DOHH2 (cell line): ENCODE measurements around the gene UNC80.

Experiments used
- H3F3A ChIP-seq: fragments of 200-600 bp; sonication (generic), shearing (Covaris generic); 2 replicates; pipeline ENCODE4 v1.6.0; 2016; ENCODE audit warnings: antibody characterized with exemption, mild to moderate bottlenecking; ENCODE audit not compliant: control insufficient read depth, insufficient read depth
- H3K27ac ChIP-seq: fragments of 200-600 bp; sonication (generic); 2 replicates; pipeline ENCODE4 v1.5.1; 2014; ENCODE audit warnings: low read depth, mild to moderate bottlenecking, low read length, moderate library complexity
- H3K27me3 ChIP-seq: fragments of 200-600 bp; sonication (generic); 2 replicates; pipeline ENCODE4 v1.6.1; 2014; ENCODE audit warnings: mild to moderate bottlenecking, low read length, mixed read lengths; ENCODE audit not compliant: control insufficient read depth
- H3K36me3 ChIP-seq: fragments of 200-600 bp; sonication (generic); 2 replicates; pipeline ENCODE4 v1.6.1; 2014; ENCODE audit warnings: mild to moderate bottlenecking, low read length, moderate library complexity, mixed read lengths; ENCODE audit not compliant: control insufficient read depth
- H3K4me1 ChIP-seq: fragments of 200-600 bp; sonication (generic); 2 replicates; pipeline ENCODE4 v1.6.1; 2014; ENCODE audit warnings: mild to moderate bottlenecking, low read length, mixed read lengths; ENCODE audit not compliant: control insufficient read depth
- H3K4me2 ChIP-seq: fragments of 200-600 bp; sonication (generic); 2 replicates; pipeline ENCODE4 v1.6.0; 2014; ENCODE audit warnings: mild to moderate bottlenecking, low read length, moderate library complexity
- H3K4me3 ChIP-seq: fragments of 200-600 bp; sonication (generic); 2 replicates; pipeline ENCODE4 v1.5.1; 2014; ENCODE audit warnings: mild to moderate bottlenecking, low read length, mixed read lengths
- H3K79me2 ChIP-seq: fragments of 200-600 bp; sonication (generic); 2 replicates; pipeline ENCODE4 v1.6.1; 2014; ENCODE audit warnings: mild to moderate bottlenecking, low read length, mixed read lengths; ENCODE audit not compliant: control insufficient read depth
- H3K9me2 ChIP-seq: fragments of 200-600 bp; sonication (generic); replicated peaks from 2 replicates; pipeline ENCODE4 v1.6.1; 2014; ENCODE audit warnings: mild to moderate bottlenecking, low read length, mixed read lengths; ENCODE audit not compliant: control insufficient read depth
- H3K9me3 ChIP-seq: fragments of 200-600 bp; sonication (generic); 2 replicates; pipeline ENCODE4 v1.6.1; 2014; ENCODE audit warnings: antibody characterized with exemption, low read length, mixed read lengths; ENCODE audit not compliant: control insufficient read depth, insufficient read depth
- H4K20me1 ChIP-seq: fragments of 200-600 bp; sonication (generic); 2 replicates; pipeline ENCODE4 v1.6.0; 2014; ENCODE audit warnings: low read depth, mild to moderate bottlenecking, antibody characterized with exemption, low read length, moderate library complexity; ENCODE audit not compliant: control insufficient read depth, insufficient read depth
- CTCF ChIP-seq: fragments of 200-600 bp; sonication (generic); IDR thresholded peaks from one replicate; pipeline ENCODE4 v1.5.1; 2014; ENCODE audit warnings: antibody characterized with exemption, mild to moderate bottlenecking, low read depth, low read length; ENCODE audit not compliant: poor library complexity, severe bottlenecking
- EZH2phosphoT487 ChIP-seq: fragments of 200-600 bp; sonication (generic); IDR thresholded peaks from 2 replicates; pipeline ENCODE4 v1.6.1; 2017; ENCODE audit warnings: borderline replicate concordance, mild to moderate bottlenecking, antibody characterized with exemption, low read length, moderate library complexity, mixed read lengths

UNC80 gene

GRCh38 chr2:209734805-209735204 lies 36.8 kb upstream of the UNC80 start:
- TF ChIP-seq CTCF (no peak), EZH2phosphoT487 (no peak)
- Histone ChIP-seq H3K79me2 (no peaks in the 10 kb centered on the region), H3K27ac (no peak overlapping the region), H3K27me3 (no peaks in the 10 kb centered on the region), H3K4me1 (no peaks in the 10 kb centered on the region), H3K36me3 (no peaks in the 10 kb centered on the region), H3K4me2 (no peak overlapping the region), H3K9me3 (no peaks in the 10 kb centered on the region), H3F3A (no peaks in the 10 kb centered on the region), H3K4me3 (no peak overlapping the region), H3K9me2 (no peaks in the 10 kb centered on the region), H4K20me1 (no peaks in the 10 kb centered on the region)

GRCh38 chr2:209741953-209742352 lies 29.7 kb upstream of the UNC80 start:
- no peak overlapping the region for H3K4me3 ChIP-seq
- H3F3A ChIP-seq = no peaks in the 10 kb centered on the region
- no peak overlapping the region for H3K4me2 ChIP-seq
- TF ChIP-seq CTCF (no peak), EZH2phosphoT487 (no peak)
- H3K27ac ChIP-seq = no peak overlapping the region
- H3K27me3 ChIP-seq = no peaks in the 10 kb centered on the region
- no peaks in the 10 kb centered on the region for H3K9me2 ChIP-seq
- H3K36me3 ChIP-seq = no peaks in the 10 kb centered on the region
- H4K20me1 ChIP-seq = no peaks in the 10 kb centered on the region
- no peaks in the 10 kb centered on the region for H3K4me1 ChIP-seq
- H3K79me2 ChIP-seq = no peaks in the 10 kb centered on the region
- H3K9me3 ChIP-seq = no peaks in the 10 kb centered on the region

- Histone ChIP-seq H3K4me2 (no peak overlapping the region), H3K4me3 (no peak overlapping the region), H3K79me2 (no peaks in the 10 kb centered on the region), H4K20me1 (no peaks in the 10 kb centered on the region), H3F3A (no peaks in the 10 kb centered on the region), H3K27ac (no peak overlapping the region), H3K4me1 (no peaks in the 10 kb centered on the region), H3K27me3 (no peaks in the 10 kb centered on the region), H3K36me3 (no peaks in the 10 kb centered on the region), H3K9me3 (no peaks in the 10 kb centered on the region), H3K9me2 (no peaks in the 10 kb centered on the region)
- TF ChIP-seq EZH2phosphoT487 (no peak), CTCF (no peak)
Measured at GRCh38 chr2:209753020-209753419, 18.6 kb upstream of the UNC80 start.

- Histone ChIP-seq H3K9me3 (no peaks in the 10 kb centered on the region), H3K27me3 (0 out of 2 replicates have a peak, but pooled peaks cover 2% of the 10 kb centered on the region), H4K20me1 (no peaks in the 10 kb centered on the region), H3K79me2 (no peaks in the 10 kb centered on the region), H3K4me1 (no peaks in the 10 kb centered on the region), H3K36me3 (no peaks in the 10 kb centered on the region), H3K4me3 (no peak overlapping the region), H3F3A (no peaks in the 10 kb centered on the region), H3K9me2 (no peaks in the 10 kb centered on the region), H3K27ac (no peak overlapping the region), H3K4me2 (no peak overlapping the region)
- no peak for TF ChIP-seq EZH2phosphoT487
Measured at GRCh38 chr2:209757163-209757562, 14.5 kb upstream of the UNC80 start.
